KBM-7 (cell line): ENCODE measurements around the gene IFNA10.
A peak's percentile ranks its signal among the peaks of the same experiment; 100 is the strongest.
"Not testable (repeated sequence)": the region's sequence is repeated elsewhere in the genome, so short reads cannot be mapped to it uniquely, and the experiment has no call there.

Source experiments
- DNase-seq: peaks from one replicate; pipeline ENCODE4 v3.0.0-alpha.2; 2015
- in situ Hi-C: fragments of 300-500 bp; cut with MboI; formaldehyde crosslinking; loops from 2 replicates; pipeline ENCODE4 v1.14.3; 2020; ENCODE audit warnings: low sequenced_read_pairs, low pct_unique_long_range_greater_than_20kb, mixed read lengths

The IFNA10 gene

DNA sequence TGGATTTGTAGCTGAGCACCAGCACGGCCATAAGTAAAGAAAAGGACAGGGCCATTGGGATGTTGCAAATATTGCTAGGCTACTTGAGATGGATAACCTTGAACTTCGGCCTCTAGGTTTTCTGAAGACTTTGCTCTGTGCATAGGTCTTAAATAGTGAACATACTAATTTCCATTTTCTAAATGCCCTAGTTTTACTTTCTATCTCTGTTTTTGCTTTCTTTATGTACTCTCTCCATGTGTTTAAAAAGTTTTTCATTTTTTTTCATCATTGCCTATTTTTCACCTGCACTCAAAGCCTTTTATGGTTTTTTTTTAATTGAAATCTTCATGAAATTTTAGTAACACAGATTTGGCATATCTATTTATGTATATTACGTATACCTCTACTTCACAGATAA, at the start of gene IFNA10:
TSS of gene IFNA10 (minus strand) at position 101 of the 400 bp plus-strand sequence. CDS start at position 55, 46 bp downstream.
- in situ Hi-C loops, DNase-seq: not testable (repeated sequence)

DNA sequence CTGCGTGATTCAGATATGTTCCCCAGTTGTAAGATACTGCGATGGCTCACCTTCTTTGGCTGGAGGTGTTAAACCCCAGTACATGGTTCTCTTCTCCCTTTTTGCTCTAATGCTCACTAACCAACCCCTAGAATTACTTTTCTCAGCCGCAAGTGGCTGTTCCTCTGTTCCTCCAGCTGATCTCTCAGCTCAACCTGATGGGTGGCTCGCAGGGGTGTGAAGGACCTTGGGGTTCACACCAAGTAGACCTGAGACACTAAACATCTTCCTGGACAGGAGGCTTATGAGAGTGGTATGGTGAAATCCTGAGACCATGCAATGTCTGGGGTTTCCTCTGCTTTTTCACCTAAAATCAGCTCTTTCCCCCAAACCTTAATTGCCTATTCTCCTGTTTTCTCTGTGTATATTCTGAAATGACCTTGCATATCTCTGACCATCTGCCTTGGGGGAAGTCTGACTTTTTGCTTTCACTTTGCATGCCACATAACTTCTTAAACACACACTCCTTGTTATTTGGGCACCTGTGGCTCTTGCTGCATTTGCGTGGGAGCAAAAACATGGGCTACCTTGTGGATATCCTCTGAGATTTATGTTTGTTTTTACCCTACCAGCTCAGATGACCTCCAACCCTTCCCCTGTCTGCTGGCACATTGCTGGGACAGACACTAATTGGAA, 48.7 kb upstream of the IFNA10 start:
- no peak for DNase-seq
- in situ Hi-C loops, result no loop called here

DNA sequence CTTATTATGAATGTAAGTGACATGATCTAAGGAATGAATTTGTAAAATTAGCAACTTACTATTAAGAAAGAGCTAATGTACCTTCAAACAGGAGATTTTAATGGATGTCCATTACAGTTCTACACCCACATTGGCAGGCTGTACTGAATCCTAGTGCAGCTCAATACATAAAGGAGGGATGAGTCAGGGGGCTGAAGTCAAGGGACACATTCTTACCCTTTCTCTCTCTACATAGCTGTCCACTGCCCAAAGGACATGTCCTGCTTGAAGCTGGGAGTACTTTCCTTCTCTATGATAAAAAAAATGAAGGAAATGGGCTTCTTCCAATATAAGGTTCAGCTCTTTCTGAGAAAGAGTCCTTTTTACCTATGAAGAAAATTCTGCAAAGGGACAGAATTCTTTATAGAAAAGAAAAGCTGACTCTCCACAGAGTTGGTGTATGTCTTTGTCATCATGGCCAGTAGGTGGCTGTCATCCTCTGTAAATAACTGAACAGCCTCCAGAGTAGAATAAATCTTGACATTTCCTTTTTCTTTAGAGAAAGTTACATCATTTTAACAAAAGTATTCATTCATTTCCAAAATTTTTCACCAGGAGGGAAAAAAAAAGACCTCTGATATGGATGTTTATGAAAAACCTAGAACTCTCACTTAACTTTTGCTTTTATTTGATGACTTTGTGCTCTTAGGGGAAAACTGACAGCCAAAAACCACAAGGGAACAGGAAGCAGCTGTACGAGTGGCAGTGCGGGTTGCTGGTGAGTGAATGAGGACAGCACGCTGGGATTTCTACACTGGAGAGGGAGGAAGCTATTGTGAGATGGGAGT, 46.0 kb upstream of the IFNA10 start:
- in situ Hi-C loops, result no loop called here
- DNase-seq, result peak; percentile 93

DNA sequence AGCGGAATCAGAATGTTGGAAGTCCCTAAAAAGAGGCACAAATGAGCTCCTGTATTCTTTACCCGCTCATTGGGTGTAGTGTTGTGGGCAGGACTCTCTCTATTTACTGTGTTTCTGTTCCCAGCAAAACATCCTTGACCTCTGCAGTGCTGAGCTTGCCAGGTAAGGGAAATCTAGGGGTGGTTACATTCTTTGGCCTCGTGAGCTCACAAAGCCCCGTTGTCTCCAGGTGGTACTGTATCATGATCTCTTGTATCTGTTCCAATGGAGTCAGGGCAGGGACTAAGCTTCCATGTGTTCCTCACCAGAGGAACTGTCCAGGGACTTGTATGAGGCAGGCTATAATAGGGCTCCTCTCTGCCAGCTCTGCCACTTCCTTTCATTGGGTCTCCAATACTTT, 44.7 kb upstream of the IFNA10 start:
- DNase-seq, result no peak
- in situ Hi-C loops, result no loop called here

DNA sequence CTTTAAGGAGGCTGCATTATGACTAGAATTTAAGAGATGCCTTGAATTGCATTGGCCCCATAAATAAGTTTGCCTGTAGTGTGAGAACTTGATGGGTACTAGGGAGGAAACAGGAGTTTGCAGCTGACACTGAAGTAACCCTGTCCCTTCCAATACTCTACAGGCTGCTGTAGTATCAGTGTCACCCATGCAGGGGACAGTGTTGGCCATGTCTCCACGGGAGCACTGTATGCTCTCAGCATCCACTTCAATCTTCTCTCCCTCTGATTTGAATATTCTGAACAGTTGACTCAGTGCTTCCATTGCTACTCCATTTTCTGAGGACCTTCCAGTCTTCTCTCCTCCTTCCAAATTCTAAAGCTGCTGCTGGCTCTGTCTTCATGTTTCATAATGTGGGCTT, 44.2 kb upstream of the IFNA10 start:
- in situ Hi-C loops, result no loop called here
- DNase-seq, result no peak

DNA sequence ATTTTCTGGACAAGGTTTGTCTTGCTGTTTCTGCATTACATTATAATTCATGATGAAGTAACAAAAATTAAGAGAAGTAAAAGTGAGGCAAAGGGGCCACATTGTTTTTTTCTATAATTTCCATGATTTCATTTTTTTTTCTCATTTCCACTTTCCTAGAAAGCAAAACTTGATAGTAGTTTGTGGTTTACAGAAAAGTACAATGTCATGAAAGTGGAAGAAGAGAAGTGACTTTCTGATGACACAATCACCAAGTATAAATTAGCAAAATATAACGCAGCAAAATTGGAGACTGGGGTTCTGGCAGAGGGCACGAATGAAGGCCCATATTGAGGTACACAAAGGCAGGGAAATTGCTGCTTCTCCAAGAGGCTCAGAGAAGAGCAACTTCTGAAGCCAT, 37.9 kb upstream of the IFNA10 start:
- DNase-seq, result peak; percentile 32
- in situ Hi-C loops, result no loop called here

DNA sequence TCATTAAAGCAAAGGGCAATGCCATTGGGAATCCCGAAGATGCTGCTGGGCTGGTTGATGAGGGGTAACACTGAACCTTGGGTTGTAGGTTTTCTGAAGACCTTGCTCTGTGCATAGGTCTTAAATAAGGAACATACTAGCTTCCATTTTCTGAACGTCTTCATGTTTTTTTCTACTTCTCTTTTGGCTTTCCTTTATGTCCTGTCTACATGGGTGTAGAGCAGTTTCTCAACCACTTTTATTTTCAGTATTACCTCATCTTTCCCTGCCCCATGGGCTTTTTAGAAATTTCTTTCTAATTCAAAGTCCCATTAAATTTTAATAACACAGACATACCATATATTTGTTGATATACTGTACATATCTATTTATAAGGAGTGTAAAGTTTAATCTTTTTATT, 33.0 kb upstream of the IFNA10 start, which contains the start of gene IFNA14:
TSS of gene IFNA14 (minus strand) at position 95 of the 400 bp plus-strand sequence. CDS start at position 25, 70 bp downstream.
- no peak for DNase-seq
- in situ Hi-C loops, result no loop called here

DNA sequence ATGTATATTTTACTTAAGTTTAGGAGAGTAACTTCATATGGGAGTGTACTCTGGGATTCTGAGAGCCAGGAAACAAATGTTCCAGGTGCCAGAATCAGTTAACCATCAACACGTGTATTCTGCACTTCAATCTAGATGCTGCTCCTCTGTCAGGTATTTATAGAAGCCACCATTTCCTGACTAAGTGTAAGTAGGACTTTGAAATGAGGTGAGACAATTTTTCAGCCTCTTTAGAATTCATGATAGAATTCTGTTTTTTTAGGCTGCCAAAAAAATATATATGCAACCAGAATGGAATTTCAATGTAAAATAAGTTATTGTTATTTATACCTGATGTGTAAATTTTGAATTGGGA, 29.4 kb upstream of the IFNA10 start:
- DNase-seq, in situ Hi-C loops: not testable (repeated sequence)

DNA sequence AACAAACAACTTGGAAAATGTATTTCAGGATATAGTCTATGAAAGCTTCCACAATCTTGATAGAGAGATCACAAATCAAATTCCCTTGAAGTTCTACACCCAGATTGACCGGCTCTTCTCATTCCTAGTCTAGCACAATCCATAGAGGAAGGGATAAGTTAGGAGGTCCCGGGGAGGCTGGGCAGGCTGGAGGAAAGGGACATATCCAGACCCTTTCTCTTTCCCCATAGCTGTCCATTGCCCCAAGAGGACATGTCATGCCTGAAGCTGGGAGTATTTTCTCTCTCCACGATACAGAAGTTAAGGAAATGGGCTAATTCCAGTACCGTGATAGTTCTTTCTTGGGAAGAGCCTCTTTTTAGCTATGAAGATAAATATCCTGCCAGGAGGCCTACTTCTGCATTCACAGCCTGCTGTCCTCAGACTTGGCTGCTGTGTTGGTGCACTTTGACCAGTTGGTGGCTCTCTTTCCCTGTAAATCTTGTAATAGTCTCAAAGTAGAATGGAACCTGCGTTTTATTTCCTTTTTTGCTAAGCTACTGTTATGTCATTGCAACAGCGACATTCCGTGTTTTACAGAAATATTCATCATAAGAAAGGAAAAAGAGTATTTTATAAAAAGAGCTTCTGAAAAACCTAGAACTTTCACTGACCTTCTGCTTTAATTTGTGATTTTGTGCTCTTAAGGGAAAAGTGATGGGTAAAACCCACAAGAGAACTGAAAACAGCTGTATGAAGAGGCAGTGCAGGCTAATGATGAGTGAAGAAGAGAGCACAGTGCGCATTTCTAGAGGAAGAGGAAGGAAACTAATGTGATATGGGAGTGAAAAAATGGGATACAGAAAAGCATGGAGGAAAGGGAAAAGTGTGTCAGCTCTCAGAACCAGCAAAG, 28.8 kb upstream of the IFNA10 start:
- peak; percentile 75 for DNase-seq
- in situ Hi-C loops, result not testable (repeated sequence)

DNA sequence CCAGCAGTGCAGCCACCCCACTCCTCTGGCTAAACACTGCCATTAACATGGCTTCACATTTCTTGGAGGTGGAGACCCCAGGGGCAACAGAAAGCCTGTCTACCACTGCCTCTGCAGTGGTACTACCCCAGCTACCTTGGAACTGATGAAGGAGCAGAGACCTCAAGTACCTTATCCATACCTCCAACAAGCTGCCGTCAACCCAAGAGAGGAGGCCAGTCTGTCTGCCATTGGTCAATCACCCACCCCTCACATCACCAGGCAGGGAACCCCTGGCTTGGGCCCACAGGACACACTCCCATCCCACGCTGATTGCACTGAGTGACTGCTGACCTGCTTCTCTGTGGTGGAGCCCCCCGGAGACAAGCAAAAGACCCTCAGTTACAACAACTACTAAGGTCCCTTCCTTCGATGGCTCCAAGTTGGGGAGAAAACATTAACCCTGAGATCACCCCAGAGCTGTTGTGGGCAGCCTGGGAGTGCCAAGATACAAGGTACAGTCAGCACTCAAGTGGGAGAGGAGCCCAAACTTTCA, 27.3 kb upstream of the IFNA10 start:
- DNase-seq, result no peak
- in situ Hi-C loops, result no loop called here

DNA sequence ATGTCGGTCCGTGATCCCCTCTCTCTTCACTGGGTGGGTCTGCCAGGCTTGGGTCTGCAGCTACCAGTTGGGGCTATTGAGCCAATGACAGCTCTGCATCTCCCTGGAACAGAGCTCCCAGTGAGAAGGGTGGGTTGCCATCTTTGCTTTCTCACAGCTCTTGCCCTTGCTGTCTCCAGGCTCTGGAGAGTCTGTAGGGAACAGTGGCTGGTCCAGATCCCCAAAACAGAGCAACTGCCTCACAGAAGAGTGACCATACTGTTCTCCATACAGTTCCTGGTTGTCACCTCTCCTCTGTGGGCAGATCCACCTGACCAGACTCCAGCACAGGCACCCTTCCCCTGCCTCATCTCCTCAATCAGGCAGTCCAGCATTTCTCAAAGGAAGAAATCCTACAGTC, 26.3 kb upstream of the IFNA10 start:
- in situ Hi-C loops, result no loop called here

DNA sequence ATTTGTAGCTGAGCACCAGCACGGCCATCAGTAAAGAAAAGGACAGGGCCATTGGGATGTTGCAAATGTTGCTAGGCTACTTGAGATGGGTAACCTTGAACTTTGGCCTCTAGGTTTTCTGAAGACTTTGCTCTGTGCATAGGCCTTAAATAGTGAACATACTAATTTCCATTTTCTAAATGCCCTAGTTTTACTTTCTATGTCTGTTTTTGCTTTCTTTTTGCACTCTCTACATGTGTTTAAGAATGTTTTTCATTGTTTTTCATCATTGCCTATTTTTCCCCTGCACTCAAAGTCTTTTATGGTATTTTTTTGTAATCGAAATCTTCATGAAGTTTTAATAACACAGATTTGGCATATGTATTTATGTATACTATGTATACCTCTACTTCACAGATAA, 21.2 kb upstream of the IFNA10 start, which contains the start of gene IFNA17:
TSS of gene IFNA17 (minus strand) at position 101 of the 400 bp plus-strand sequence. CDS start at position 52, 49 bp downstream.
- in situ Hi-C loops, result no loop called here
- DNase-seq, result no peak

More for the DNA sequence above, 26.3 kb upstream of the IFNA10 start:
- DNase-seq, result no peak

DNA sequence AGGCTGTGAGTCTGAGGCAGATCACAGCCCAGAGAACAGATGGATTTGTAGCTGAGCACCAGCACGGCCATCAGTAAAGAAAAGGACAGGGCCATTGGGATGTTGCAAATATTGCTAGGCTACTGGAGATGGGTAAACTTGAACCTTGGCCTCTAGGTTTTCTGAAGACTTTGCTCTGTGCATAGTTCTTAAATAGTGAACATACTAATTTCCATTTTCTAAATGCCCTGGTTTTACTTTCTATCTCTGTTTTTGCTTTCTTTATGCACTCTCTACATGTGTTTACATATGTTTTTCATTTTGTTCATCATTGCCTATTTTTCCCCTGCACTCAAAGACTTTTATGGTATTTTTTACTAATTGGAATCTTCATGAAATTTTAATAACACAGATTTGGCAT, 10.3 kb upstream of the IFNA10 start, which contains the start of gene IFNA16:
TSS of gene IFNA16 (minus strand) at position 101 of the 400 bp plus-strand sequence. CDS start at position 95, 6 bp downstream.
- DNase-seq, in situ Hi-C loops: not testable (repeated sequence)

DNA sequence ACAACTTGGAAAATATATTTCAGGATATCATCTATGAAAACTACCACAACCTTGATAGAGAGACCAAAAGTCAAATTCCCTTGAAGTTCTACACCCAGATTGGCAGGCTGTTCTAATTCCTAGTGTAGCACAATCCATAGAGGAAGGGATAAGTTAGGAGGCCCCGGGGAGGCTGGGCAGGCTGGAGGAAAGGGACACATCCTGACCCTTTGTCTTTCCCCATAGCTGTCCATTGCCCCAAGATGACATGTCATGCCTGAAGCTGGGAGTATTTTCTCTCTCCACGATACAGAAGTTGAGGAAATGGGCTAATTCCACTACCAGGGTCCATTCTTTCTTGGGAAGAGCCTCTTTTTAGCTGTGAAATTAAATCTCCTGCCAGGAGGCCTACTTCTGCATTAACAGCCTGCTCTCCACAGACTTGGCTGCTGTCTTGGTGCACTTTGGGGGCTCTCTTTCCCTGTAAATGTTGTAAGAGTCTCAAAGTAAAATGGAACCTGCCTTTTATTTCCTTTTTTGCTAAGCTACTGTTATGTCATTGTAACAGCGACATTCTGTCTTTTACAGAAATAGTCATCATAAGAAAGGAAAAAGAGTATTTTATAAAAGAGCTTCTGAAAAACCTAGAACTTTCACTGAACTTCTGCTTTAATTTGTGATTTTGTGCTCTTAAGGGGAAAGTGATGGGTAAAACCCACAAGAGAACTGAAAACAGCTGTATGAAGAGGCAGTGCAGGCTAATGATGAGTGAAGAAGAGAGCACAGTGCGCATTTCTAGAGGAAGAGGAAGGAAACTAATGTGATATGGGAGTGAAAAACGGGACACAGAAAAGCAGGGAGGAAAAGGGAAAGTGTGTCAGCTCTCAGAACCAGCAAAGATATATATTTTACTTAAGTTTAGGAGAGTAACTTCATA, 6.7 kb upstream of the IFNA10 start:
- in situ Hi-C loops, result not testable (repeated sequence)
- peak; percentile 79 for DNase-seq

DNA sequence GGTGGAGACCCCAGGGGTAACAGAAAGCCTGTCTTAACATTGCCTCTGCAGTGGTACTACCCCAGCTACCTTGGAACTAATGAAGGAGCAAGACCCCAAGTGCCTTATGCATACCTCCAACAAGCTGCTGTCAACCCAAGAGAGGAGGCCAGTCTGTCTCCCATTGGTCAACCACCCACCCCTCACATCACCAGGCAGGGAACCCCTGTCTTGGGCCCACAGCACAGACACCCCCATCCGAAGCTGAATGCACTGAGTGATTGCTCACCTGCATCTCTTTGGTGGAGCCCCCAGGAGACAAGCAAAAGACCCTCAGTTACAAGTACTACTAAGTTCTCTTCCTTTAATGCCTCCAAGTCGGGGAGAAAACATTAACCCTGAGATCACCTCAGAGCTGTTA, 5.2 kb upstream of the IFNA10 start:
- in situ Hi-C loops, DNase-seq: not testable (repeated sequence)

DNA sequence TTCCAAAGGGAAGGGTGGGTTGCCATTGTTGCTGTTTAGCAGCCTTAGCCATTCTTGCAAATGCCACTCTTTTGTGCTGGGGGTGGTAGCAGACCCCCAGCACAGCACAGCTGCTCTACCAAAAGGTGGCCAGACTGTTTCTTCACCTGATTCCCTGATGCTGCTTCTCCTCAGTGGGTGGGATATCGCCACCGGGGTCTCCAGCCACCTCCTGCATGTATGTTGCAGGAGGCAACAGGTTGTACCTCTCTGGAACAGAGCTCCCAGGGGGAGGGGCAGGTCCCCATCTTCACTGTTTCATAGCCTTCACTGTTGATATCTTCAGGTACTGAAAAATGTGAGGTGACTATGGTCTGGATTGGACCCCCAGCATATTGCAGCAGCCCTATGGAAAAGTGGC, 3.8 kb upstream of the IFNA10 start:
- in situ Hi-C loops, DNase-seq: not testable (repeated sequence)

DNA sequence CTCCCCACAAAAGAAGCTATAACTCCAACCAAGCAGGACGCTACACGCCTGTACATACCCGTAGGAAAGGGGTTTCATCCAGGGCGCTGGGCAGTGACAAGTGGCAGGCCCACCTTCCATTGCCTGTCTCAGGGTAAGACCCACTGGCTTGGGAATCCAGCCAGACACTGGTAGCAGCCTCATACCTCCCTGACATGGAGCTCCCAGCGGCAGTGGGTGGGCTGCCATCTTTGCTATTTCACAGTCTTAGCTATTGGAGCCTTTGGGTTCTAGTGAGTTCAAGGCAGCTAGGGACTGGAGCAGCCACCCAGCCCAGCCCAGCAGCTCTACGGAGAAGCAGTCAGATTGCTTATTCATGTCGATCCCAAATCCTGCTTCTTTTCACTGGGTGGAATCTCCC, 3.4 kb upstream of the IFNA10 start:
- DNase-seq, result no peak
- in situ Hi-C loops, result no loop called here

DNA sequence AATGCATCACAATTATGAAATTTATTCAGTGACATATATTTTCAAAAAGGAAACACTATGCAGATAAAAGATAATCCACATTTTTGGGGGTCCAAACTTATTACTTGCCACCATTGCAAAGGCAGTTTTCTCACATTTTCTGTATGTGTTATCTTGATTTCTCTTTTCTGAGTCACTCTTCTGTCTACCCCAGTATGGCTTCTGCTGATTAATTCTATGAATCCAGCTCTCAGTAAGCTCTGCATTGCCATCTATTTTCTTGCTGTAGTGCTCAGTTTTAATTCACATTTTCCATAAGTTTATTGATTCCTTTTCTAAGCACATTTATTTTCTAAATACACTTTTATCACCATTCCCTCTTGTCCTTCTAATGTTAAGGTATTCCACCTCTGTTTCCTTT, 1.7 kb downstream of the IFNA10 start:
- in situ Hi-C loops, result no loop called here
- no peak for DNase-seq
